H9 (cell line): ENCODE measurements around the gene CFAP97D2. TPM values are rescaled to one million over a fixed set of nuclear protein-coding genes. Genes with fewer than 3 reads are reported as not detected.

Experiments used
- DNase-seq: peaks from one replicate; pipeline ENCODE4 v3.0.0-alpha.2; 2017
- H2AFZ ChIP-seq: one replicate; pipeline ENCODE4 v1.6.1; 2013; ENCODE audit warnings: mild to moderate bottlenecking, low read length, control low read depth, moderate library complexity
- H2AK5ac ChIP-seq: 2 replicates; pipeline ENCODE4 v1.6.1; 2013; ENCODE audit warnings: low read length, control low read depth, mixed read lengths; ENCODE audit not compliant: insufficient read length
- H2BK120ac ChIP-seq: one replicate; pipeline ENCODE4 v1.6.1; 2013; ENCODE audit warnings: low read depth, mild to moderate bottlenecking, low read length, control low read depth, inconsistent platforms; ENCODE audit not compliant: poor library complexity, severe bottlenecking
- H2BK12ac ChIP-seq: 2 replicates; pipeline ENCODE4 v1.6.1; 2013; ENCODE audit warnings: low read length, control low read depth, mixed read lengths, low read depth; ENCODE audit not compliant: insufficient read length
- H2BK15ac ChIP-seq: 2 replicates; pipeline ENCODE4 v1.6.1; 2013; ENCODE audit warnings: low read depth, low read length, control low read depth
- H2BK20ac ChIP-seq: one replicate; pipeline ENCODE4 v1.6.1; 2013; ENCODE audit warnings: low read depth, mild to moderate bottlenecking, low read length, control low read depth, inconsistent platforms; ENCODE audit not compliant: poor library complexity, severe bottlenecking
- H2BK5ac ChIP-seq: 2 replicates; pipeline ENCODE4 v1.6.1; 2013; ENCODE audit warnings: low read length, control low read depth, mixed read lengths; ENCODE audit not compliant: insufficient read length
- H3K14ac ChIP-seq: 2 replicates; pipeline ENCODE4 v1.6.1; 2013; ENCODE audit warnings: low read length, control low read depth; ENCODE audit not compliant: insufficient read depth
- H3K18ac ChIP-seq: 2 replicates; pipeline ENCODE4 v1.6.1; 2013; ENCODE audit warnings: low read depth, mild to moderate bottlenecking, mixed read lengths, low read length, control low read depth; ENCODE audit not compliant: insufficient read length
- H3K23ac ChIP-seq: 2 replicates; pipeline ENCODE4 v1.6.1; 2013; ENCODE audit warnings: low read length, control low read depth, mixed read lengths, low read depth; ENCODE audit not compliant: insufficient read length
- H3K23me2 ChIP-seq: 2 replicates; pipeline ENCODE4 v1.6.1; 2013; ENCODE audit warnings: low read depth, mild to moderate bottlenecking, mixed read lengths, low read length, control low read depth; ENCODE audit not compliant: insufficient read length, poor library complexity, severe bottlenecking
- H3K27ac ChIP-seq: 2 replicates; pipeline ENCODE4 v1.5.1; 2013; ENCODE audit warnings: low read length, control low read depth, mixed read lengths, low read depth; ENCODE audit not compliant: insufficient read length
- H3K27me3 ChIP-seq: 2 replicates; pipeline ENCODE4 v1.6.1; 2013; ENCODE audit warnings: low read length, control low read depth, inconsistent platforms; ENCODE audit not compliant: insufficient read depth
- H3K4ac ChIP-seq: 2 replicates; pipeline ENCODE4 v1.6.1; 2013; ENCODE audit warnings: low read depth, mild to moderate bottlenecking, control low read depth, inconsistent platforms, low read length, moderate library complexity
- H3K4me1 ChIP-seq: 2 replicates; pipeline ENCODE4 v1.6.1; 2013; ENCODE audit warnings: low read length, control low read depth, inconsistent platforms; ENCODE audit not compliant: insufficient read depth
- H3K4me2 ChIP-seq: 2 replicates; pipeline ENCODE4 v1.6.1; 2013; ENCODE audit warnings: low read length, control low read depth, mixed read lengths; ENCODE audit not compliant: insufficient read length, insufficient read depth
- H3K56ac ChIP-seq: 2 replicates; pipeline ENCODE4 v1.6.1; 2013; ENCODE audit warnings: low read depth, mild to moderate bottlenecking, mixed read lengths, low read length, control low read depth; ENCODE audit not compliant: insufficient read length
- H3K79me1 ChIP-seq: 2 replicates; pipeline ENCODE4 v1.6.1; 2013; ENCODE audit warnings: low read depth, mild to moderate bottlenecking, moderate library complexity, low read length, control low read depth, inconsistent platforms; ENCODE audit not compliant: insufficient read depth, poor library complexity, severe bottlenecking
- H3K79me2 ChIP-seq: 2 replicates; pipeline ENCODE4 v1.6.1; 2013; ENCODE audit warnings: low read length, control low read depth, inconsistent platforms; ENCODE audit not compliant: insufficient read depth
- H3K9ac ChIP-seq: 2 replicates; pipeline ENCODE4 v1.6.1; 2013; ENCODE audit warnings: low read length, control low read depth, mixed read lengths; ENCODE audit not compliant: insufficient read length; ENCODE audit errors: extremely low read depth
- H3K9me3 ChIP-seq: one replicate; pipeline ENCODE4 v1.6.1; 2013; ENCODE audit warnings: low read depth, low read length, inconsistent platforms; ENCODE audit not compliant: control insufficient read depth
- H3T11ph ChIP-seq: one replicate; pipeline ENCODE4 v1.6.1; 2013; ENCODE audit warnings: mild to moderate bottlenecking, low read length, control low read depth, inconsistent platforms
- H4K20me1 ChIP-seq: one replicate; pipeline ENCODE4 v1.6.1; 2013; ENCODE audit not compliant: control insufficient read depth, insufficient read length, insufficient read depth
- H4K5ac ChIP-seq: 2 replicates; pipeline ENCODE4 v1.6.1; 2013; ENCODE audit warnings: low read depth, mild to moderate bottlenecking, mixed read lengths, low read length, control low read depth; ENCODE audit not compliant: insufficient read length
- H4K8ac ChIP-seq: replicated peaks from 2 replicates; pipeline ENCODE4 v1.6.1; 2013; ENCODE audit warnings: low read length, control low read depth, mixed read lengths, low read depth; ENCODE audit not compliant: insufficient read length
- H4K91ac ChIP-seq: 2 replicates; pipeline ENCODE4 v1.6.1; 2013; ENCODE audit warnings: low read depth, mild to moderate bottlenecking, moderate library complexity, mixed read lengths, low read length, control low read depth; ENCODE audit not compliant: insufficient read length
- H3K27ac Mint-ChIP-seq, 3 experiments: 2 replicates in 2 of 3; 3 replicates in 1 of 3; pipeline ENCODE4 v1.8.0; 2020 to 2021; ENCODE audit warnings: mixed read lengths in 3 of 3, mild to moderate bottlenecking in 1 of 3, moderate library complexity in 1 of 3
- H3K27me3 Mint-ChIP-seq: 2 replicates; pipeline ENCODE4 v1.8.0; 2021; ENCODE audit warnings: low read depth, mild to moderate bottlenecking, moderate library complexity, mixed read lengths
- H3K36me3 Mint-ChIP-seq, 3 experiments: 2 replicates in 2 of 3; 3 replicates in 1 of 3; pipeline ENCODE4 v1.8.0; 2020 to 2021; ENCODE audit warnings: low read depth in 3 of 3, mixed read lengths in 3 of 3; ENCODE audit not compliant: insufficient read depth in 1 of 3
- H3K4me1 Mint-ChIP-seq, 2 experiments: 2 replicates each; pipeline ENCODE4 v1.8.0; 2020; ENCODE audit warnings: mixed read lengths in 2 of 2
- H3K4me3 Mint-ChIP-seq, 2 experiments: 2 replicates in 1 of 2; 3 replicates in 1 of 2; pipeline ENCODE4 v1.8.0; 2020 to 2021; ENCODE audit warnings: mild to moderate bottlenecking in 2 of 2, mixed read lengths in 2 of 2, moderate library complexity in 1 of 2
- H3K9me3 Mint-ChIP-seq, 2 experiments: 2 replicates in 1 of 2; 3 replicates in 1 of 2; pipeline ENCODE4 v1.8.0; 2020; ENCODE audit warnings: mild to moderate bottlenecking in 2 of 2, mixed read lengths in 2 of 2, moderate library complexity in 1 of 2
- CTCF ChIP-seq: fragments of 200-600 bp; sonication (generic); conservative IDR thresholded peaks from 3 replicates; pipeline ENCODE4 v1.8.0; 2021; ENCODE audit warnings: antibody characterized with exemption, mild to moderate bottlenecking
- WGBS: extraction: QIAGEN DNeasy Blood & Tissue Kit; methylation state at CpG from one replicate; pipeline ENCODE4 v1.1.7; 2013; ENCODE audit warnings: missing lambda C conversion rate, low lambda C conversion rate, mixed read lengths; ENCODE audit not compliant: insufficient read length; ENCODE audit errors: extremely low coverage; 5-methylcytosine and 5-hydroxymethylcytosine counted together
- total RNA-seq: library from RNA; stranded (reverse); gene quantifications from 2 replicates; pipeline ENCODE4 v1.2.1, GENCODE V29; 2021

Gene CFAP97D2
- total RNA-seq, 1 experiment from 2014 or later: not detected

- H3K9me3 ChIP-seq: no peaks in the 10 kb centered on the region
- H3K79me2 ChIP-seq: no peaks in the 10 kb centered on the region
- H3K14ac ChIP-seq: no peak overlapping the region
- no peak overlapping the region for H4K5ac ChIP-seq
- no CpG with 5 or more reads among the region's 3 CpGs for WGBS
- no peak for TF ChIP-seq CTCF
- H3K23me2 ChIP-seq: no peaks in the 10 kb centered on the region
- DNase-seq: no peak
- Mint-ChIP-seq H3K4me3 (no peak overlapping the region), H3K27ac (no peak overlapping the region), H3K9me3 (no peaks in the 10 kb centered on the region), H3K4me1 (peaks cover 9 to 12% of the 10 kb centered on the region in 2 experiments), H3K36me3 (peaks cover 0 to 4% (median 0%) of the 10 kb centered on the region in 3 experiments; a peak in 1 of 7 replicates), H3K27me3 (peaks cover 19% of the 10 kb centered on the region)
- H4K20me1 ChIP-seq: no peaks in the 10 kb centered on the region
- H2AFZ ChIP-seq: no peak overlapping the region
- no peak overlapping the region for H3K56ac ChIP-seq
- H3K27me3 ChIP-seq: no peaks in the 10 kb centered on the region
- no peak overlapping the region for H2BK12ac ChIP-seq
- no peak overlapping the region for H2BK5ac ChIP-seq
- H3T11ph ChIP-seq: no peak overlapping the region
- no peak overlapping the region for H3K4me2 ChIP-seq
- H3K18ac ChIP-seq: no peak overlapping the region
- H3K4me1 ChIP-seq: no peaks in the 10 kb centered on the region; the same call in 1 of the 2 replicates
- H3K23ac ChIP-seq: no peak overlapping the region
- no peak overlapping the region for H2AK5ac ChIP-seq
- H2BK120ac ChIP-seq: no peak overlapping the region
- H3K9ac ChIP-seq: no peak overlapping the region
- H3K4ac ChIP-seq: no peak overlapping the region
- H2BK20ac ChIP-seq: no peak overlapping the region
- no peaks in the 10 kb centered on the region for H3K79me1 ChIP-seq
- no peak overlapping the region for H2BK15ac ChIP-seq
- no peak overlapping the region for H3K27ac ChIP-seq
- H4K8ac ChIP-seq: no peak overlapping the region
- H4K91ac ChIP-seq: no peak overlapping the region
These were observed 23.7 kb upstream of the CFAP97D2 start for GRCh38 chr13:114155320-114155719.
